Caki2 (cell line): ENCODE results near the gene ABCC8. TPM values are rescaled to one million over a fixed set of nuclear protein-coding genes. Genes with fewer than 3 reads are reported as not detected.

Source experiments
- DNase-seq: peaks from one replicate; pipeline ENCODE4 v3.0.0-alpha.2; 2015; ENCODE audit warnings: low read depth
- in situ Hi-C: cut with HindIII; loops from 2 replicates; pipeline ENCODE4 v1.10.0; 2016; ENCODE audit warnings: low sequenced_read_pairs, low pct_unique_long_range_greater_than_20kb, mixed read lengths
- total RNA-seq: library from RNA; depleted of rRNA; stranded (reverse); fragments of >200 nt; shearing (Covaris generic); gene quantifications from 2 replicates; pipeline ENCODE4 v1.2.3, GENCODE V29; 2014; ENCODE audit warnings: low replicate concordance

Gene ABCC8
- total RNA-seq, 1 experiment from 2014 or later: not detected

GRCh38 chr11:17508306-17508705 lies 31.7 kb upstream of the ABCC8 start:
- peak; percentile 48 for DNase-seq
- in situ Hi-C loops: no loop called here

DNA sequence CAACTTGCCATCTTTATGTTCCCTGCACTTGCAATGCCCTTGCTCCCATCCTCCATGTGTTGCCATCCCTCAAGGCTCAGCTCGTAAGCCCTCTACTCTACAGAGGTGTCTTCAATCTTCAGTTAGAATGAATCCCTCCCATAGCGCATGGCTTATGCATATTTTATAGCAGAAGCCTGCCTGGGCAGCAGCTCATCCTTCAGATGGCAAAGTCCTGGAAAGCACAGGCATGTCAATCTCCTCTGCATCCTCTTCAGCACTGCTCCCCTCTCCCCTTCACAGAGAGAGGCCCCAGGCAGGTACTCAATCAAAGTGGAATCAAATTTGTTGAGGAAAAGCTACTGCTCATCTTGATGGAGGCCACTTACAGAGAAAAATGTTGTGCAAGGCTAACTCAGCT lies 31.1 kb upstream of the ABCC8 start:
- in situ Hi-C loops: no loop called here
- no peak for DNase-seq

GRCh38 chr11:17506942-17507341 lies 30.3 kb upstream of the ABCC8 start:
- in situ Hi-C loops: no loop called here
- DNase-seq: no peak

GRCh38 chr11:17506314-17506713 lies 29.7 kb upstream of the ABCC8 start:
- DNase-seq: no peak
- in situ Hi-C loops: no loop called here

- no peak for DNase-seq
- in situ Hi-C loops: no loop called here
Measured at GRCh38 chr11:17505146-17505545, 28.5 kb upstream of the ABCC8 start.

DNA sequence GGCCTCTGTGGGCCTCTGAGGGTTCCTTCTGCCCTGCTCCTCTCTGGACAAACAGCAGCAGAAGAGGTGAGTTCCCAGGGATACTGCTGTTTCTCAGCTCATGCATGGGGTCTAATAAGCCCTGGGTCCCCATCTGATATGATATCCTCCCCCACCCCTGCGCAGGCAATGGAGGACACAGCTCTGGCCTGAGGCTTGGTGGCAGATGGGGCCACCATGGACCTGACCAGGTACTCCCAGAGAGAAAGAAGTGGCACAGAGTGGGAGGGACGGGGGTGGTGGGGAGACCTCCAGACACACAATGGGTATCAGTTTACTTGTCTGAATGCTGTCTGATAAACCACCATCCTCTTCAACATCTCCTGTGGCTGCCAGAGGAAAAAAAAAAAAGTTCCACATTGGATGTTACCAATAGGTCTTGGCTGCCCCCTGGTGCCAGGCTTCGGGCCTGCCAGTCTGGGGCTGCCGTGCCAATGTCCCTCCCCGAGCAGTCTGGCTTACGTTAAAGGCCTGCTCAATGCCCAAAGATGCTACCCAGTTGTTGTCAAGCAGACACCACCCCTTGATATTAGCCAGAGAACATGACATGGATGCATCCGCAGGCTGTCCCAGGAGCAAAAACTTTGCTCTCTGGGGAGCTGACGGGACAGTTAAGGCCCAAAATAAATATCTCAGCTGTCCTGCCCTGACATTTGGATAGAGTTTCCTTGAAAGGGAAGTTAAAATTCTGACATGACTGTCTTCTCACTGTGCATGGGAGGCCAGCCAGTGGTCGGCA lies 27.9 kb upstream of the ABCC8 start:
- in situ Hi-C loops: no loop called here
- peak; percentile 58 for DNase-seq

GRCh38 chr11:17502630-17503029 lies 26.0 kb upstream of the ABCC8 start:
- in situ Hi-C loops: no loop called here
- DNase-seq: no peak

- in situ Hi-C loops: no loop called here
- DNase-seq: no peak
Measured at GRCh38 chr11:17500673-17501072, 24.0 kb upstream of the ABCC8 start.

GRCh38 chr11:17498475-17498874 lies 21.8 kb upstream of the ABCC8 start:
- no peak for DNase-seq
- in situ Hi-C loops: no loop called here

- no peak for DNase-seq
- in situ Hi-C loops: no loop called here
Measured at GRCh38 chr11:17498058-17498457, 21.4 kb upstream of the ABCC8 start.

DNA sequence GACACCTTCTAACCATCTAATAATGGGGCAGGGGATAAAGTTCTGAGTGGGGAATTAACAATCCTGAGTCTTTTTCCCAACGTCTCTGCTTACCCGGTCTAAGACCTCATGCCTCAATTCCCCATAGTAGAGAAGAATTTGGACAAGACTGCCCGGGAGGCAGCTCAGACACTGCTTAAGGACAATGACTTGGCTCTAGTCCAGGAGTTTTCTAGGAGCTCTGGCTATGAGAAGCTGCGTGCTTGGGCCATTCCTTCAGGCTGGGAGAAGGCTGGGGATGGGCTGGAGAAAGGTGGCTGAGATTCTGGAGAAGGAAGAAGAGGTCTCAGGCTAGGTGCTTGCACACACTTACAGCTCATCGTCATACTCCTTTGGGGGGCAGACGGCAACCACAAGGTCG lies 19.8 kb upstream of the ABCC8 start:
- in situ Hi-C loops: no loop called here

GRCh38 chr11:17494019-17494418 lies 17.4 kb upstream of the ABCC8 start:
- DNase-seq: no peak
- in situ Hi-C loops: no loop called here

More for the DNA sequence above, 19.8 kb upstream of the ABCC8 start:
- no peak for DNase-seq

DNA sequence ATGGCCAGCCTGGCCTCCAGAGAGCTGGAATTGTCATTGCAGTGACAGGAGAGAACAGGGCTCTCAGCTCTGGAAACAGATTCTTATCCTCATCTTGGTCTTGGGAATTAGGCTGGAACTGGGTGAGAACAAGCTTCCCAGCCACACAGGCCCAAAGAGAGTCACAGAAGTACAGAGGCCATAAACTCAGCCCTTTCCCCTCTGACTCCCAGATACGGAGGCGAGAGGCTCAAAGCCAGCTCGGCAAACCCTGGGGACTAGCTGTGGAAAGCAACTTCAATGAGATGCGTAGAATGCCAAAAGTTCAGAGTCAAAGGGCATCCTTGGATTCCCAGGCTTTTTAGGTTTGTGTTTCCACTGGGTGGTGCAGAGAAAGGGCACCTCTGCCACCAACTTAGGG lies 14.3 kb upstream of the ABCC8 start:
- in situ Hi-C loops: no loop called here
- DNase-seq: no peak

- DNase-seq: no peak
- in situ Hi-C loops: no loop called here
Measured at GRCh38 chr11:17490232-17490631, 13.6 kb upstream of the ABCC8 start.

- in situ Hi-C loops: no loop called here
- DNase-seq: no peak
Measured at GRCh38 chr11:17489751-17490150, 13.1 kb upstream of the ABCC8 start.

DNA sequence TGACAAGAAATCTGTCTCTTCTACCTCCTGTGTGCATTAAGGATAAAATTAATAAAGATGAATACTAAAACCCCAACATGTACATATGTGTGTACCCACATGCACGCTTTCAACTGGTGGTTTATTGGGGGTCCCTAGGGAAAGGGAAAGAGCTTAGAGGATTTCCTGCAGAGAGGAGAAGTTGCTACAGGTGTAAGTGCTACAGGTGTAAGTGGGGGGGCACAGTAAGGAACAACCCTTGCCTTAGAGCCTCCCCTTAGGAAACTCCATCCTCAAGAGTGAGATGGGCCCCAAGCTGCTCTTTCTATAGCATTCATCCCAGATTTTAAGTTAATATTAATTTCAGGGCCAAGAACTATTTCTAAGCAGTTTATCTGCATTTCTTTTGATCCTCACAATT lies 11.9 kb upstream of the ABCC8 start:
- in situ Hi-C loops: no loop called here

GRCh38 chr11:17486646-17487045 lies 10.0 kb upstream of the ABCC8 start:
- in situ Hi-C loops: no loop called here
- DNase-seq: no peak

More for the DNA sequence above, 11.9 kb upstream of the ABCC8 start:
- DNase-seq: no peak

GRCh38 chr11:17483505-17483904 lies 6.9 kb upstream of the ABCC8 start:
- DNase-seq: no peak
- in situ Hi-C loops: no loop called here

- in situ Hi-C loops: no loop called here
Measured at GRCh38 chr11:17481905-17482304, 5.3 kb upstream of the ABCC8 start.

More at GRCh38 chr11:17481905-17482304, 5.3 kb upstream of the ABCC8 start:
- no peak for DNase-seq
